Measurements from ENCODE around the gene TFIP11.

- TF ChIP-seq ZNF12 (CRISPR knock-in tag; IDR thresholded peaks at IDR 0.05): no peak
- no peak for TF ChIP-seq CTCF (IDR thresholded peaks at IDR 0.05 in 2 of 3, conservative IDR thresholded peaks at IDR 0.05 in 1 of 3; ENCODE audit: insufficient read depth in 2 of 3, low read depth in 1 of 3, low read length in 3 of 3)
- TF ChIP-seq POLR2AphosphoS5 (IDR thresholded peaks at IDR 0.05; ENCODE audit: control insufficient read depth, insufficient read depth, low read depth, low read length): no peak
- TF ChIP-seq REST (IDR thresholded peaks at IDR 0.05; ENCODE audit: borderline replicate concordance): no peak
- TF ChIP-seq REST (CRISPR knock-in tag; IDR thresholded peaks at IDR 0.05; ENCODE audit: low read depth): no peak
Measured at GRCh38 chr22:26548303-26548702, 36.0 kb upstream of the TFIP11 start.
